SK-N-MC (cell line): Measurements from ENCODE around the gene S100A4.

Source experiments
- EZH2 ChIP-seq: fragments of 200-600 bp; sonication (generic); IDR thresholded peaks from one replicate; pipeline ENCODE4 v1.6.1; 2017; ENCODE audit warnings: antibody characterized with exemption
- POLR2AphosphoS5 ChIP-seq: IDR thresholded peaks from 2 replicates; pipeline ENCODE4 v1.6.1; 2012; ENCODE audit warnings: mild to moderate bottlenecking, low read depth, low read length, borderline replicate concordance

- TF ChIP-seq EZH2 (no peak), POLR2AphosphoS5 (no peak)
Measured at GRCh38 chr1:153552335-153552734, 6.7 kb upstream of the S100A4 start.
